Measurements from ENCODE around the gene THRB.
"Not testable (repeated sequence)": the region's sequence is repeated elsewhere in the genome, so short reads cannot be mapped to it uniquely, and the experiment has no call there.

Gene THRB

GRCh38 chr3:24443476-24443875, 51.2 kb downstream of the THRB start:
- no peak for DNase-seq

GRCh38 chr3:24440760-24441464, 53.7 kb downstream of the THRB start:
- DNase-seq = no peak

GRCh38 chr3:24439021-24439420, 55.6 kb downstream of the THRB start:
- DNase-seq = no peak

GRCh38 chr3:24437326-24437725, 57.3 kb downstream of the THRB start:
- no peak for DNase-seq

- DNase-seq = no peak
Observed at GRCh38 chr3:24435584-24435983, 59.1 kb downstream of the THRB start.

- no peak for DNase-seq
Observed at GRCh38 chr3:24434651-24435050, 60.0 kb downstream of the THRB start.

- no peak for DNase-seq
Observed at GRCh38 chr3:24433838-24434591, 60.6 kb downstream of the THRB start.

GRCh38 chr3:24432989-24433388, 61.7 kb downstream of the THRB start:
- no peak for DNase-seq

GRCh38 chr3:24428481-24428880, 66.2 kb downstream of the THRB start:
- no peak for DNase-seq

- no peak for DNase-seq
Observed at GRCh38 chr3:24426896-24427295, 67.8 kb downstream of the THRB start.

- DNase-seq = not testable (repeated sequence)
Observed at GRCh38 chr3:24420829-24421228, 73.8 kb downstream of the THRB start.

GRCh38 chr3:24420224-24420623, 74.4 kb downstream of the THRB start:
- DNase-seq = no peak

GRCh38 chr3:24419067-24419791, 75.4 kb downstream of the THRB start:
- no peak for DNase-seq

- DNase-seq = no peak
Observed at GRCh38 chr3:24417730-24418129, 76.9 kb downstream of the THRB start.

GRCh38 chr3:24416224-24416623, 78.4 kb downstream of the THRB start:
- DNase-seq = no peak

- no peak for DNase-seq
Observed at GRCh38 chr3:24415824-24416223, 78.8 kb downstream of the THRB start.

GRCh38 chr3:24413662-24414061, 81.0 kb downstream of the THRB start:
- DNase-seq = not testable (repeated sequence)

GRCh38 chr3:24410860-24411259, 83.8 kb downstream of the THRB start:
- no peak for DNase-seq

- no peak for DNase-seq
Observed at GRCh38 chr3:24407980-24408680, 86.5 kb downstream of the THRB start.

GRCh38 chr3:24406900-24407299, 87.8 kb downstream of the THRB start:
- no peak for DNase-seq

- DNase-seq = no peak
Observed at GRCh38 chr3:24405057-24405456, 89.6 kb downstream of the THRB start.

GRCh38 chr3:24401811-24402185, 92.9 kb downstream of the THRB start:
- DNase-seq = no peak
